A549 (cell line): ENCODE data around the gene PNLIPRP3.
"Not testable (repeated sequence)": the region's sequence is repeated elsewhere in the genome, so short reads cannot be mapped to it uniquely, and the experiment has no call there.

Experiments used
- CEBPB ChIP-seq, 2 experiments: fragments of >200 bp in 1 of 2; sonication (Bioruptor Twin) in 1 of 2; formaldehyde crosslinking in 1 of 2; IDR thresholded peaks; 2 replicates each; pipeline ENCODE4 v1.6.1; 2012 to 2016
- CHD4 ChIP-seq: fragments of 200-600 bp; sonication (generic); IDR thresholded peaks from 2 replicates; pipeline ENCODE4 v1.6.1; 2016; ENCODE audit warnings: antibody characterized with exemption, mild to moderate bottlenecking, borderline replicate concordance
- CTCF ChIP-seq: fragments of >200 bp; sonication (Bioruptor Twin); formaldehyde crosslinking; IDR thresholded peaks from 3 replicates; pipeline ENCODE4 v1.5.1; 2016
- JUNB ChIP-seq: fragments of >200 bp; sonication (Bioruptor Twin); formaldehyde crosslinking; IDR thresholded peaks from 2 replicates; pipeline ENCODE4 v1.6.1; 2016
- MAFK ChIP-seq: fragments of 450-650 bp; IDR thresholded peaks from 2 replicates; pipeline ENCODE4 v1.6.1; 2014; ENCODE audit not compliant: partially characterized antibody
- MYC ChIP-seq: IDR thresholded peaks from 2 replicates; pipeline ENCODE4 v1.6.1; 2012; ENCODE audit warnings: mild to moderate bottlenecking, inconsistent platforms, low read length, improper control_type of control experiment, borderline replicate concordance
- POLR2A ChIP-seq: IDR thresholded peaks from 2 replicates; pipeline ENCODE4 v1.6.1; 2012; ENCODE audit warnings: mild to moderate bottlenecking, low read length
- RCOR1 ChIP-seq: fragments of 150-350 bp; IDR thresholded peaks from 2 replicates; pipeline ENCODE4 v1.6.1; 2014; ENCODE audit warnings: antibody characterized with exemption, low read length, low read depth
- REST ChIP-seq: fragments of 200-600 bp; sonication (generic); IDR thresholded peaks from 2 replicates; pipeline ENCODE4 v1.6.1; 2016; ENCODE audit warnings: antibody characterized with exemption, mild to moderate bottlenecking, moderate library complexity
- RFX5 ChIP-seq: fragments of 450-650 bp; IDR thresholded peaks from 2 replicates; pipeline ENCODE4 v1.7.1; 2014; ENCODE audit warnings: antibody characterized with exemption, mild to moderate bottlenecking, moderate library complexity
- TP53 ChIP-seq: fragments of 250-450 bp; sonication (Bioruptor Pico); IDR thresholded peaks from 2 replicates; pipeline ENCODE4 v1.5.0; 2021; ENCODE audit warnings: mild to moderate bottlenecking, moderate library complexity

- TF ChIP-seq CTCF; JUNB; RFX5; POLR2A; REST; MYC; CHD4; CEBPB (IDR thresholded peaks at IDR 0.05); MAFK; TP53 (CRISPR knock-in tag); RCOR1: not testable (repeated sequence)
Observed at GRCh38 chr10:116393246-116393831, 34.3 kb upstream of the PNLIPRP3 start.
